Thyroid gland (tissue), 4 donors: ENCODE data around the gene CIROP. TPM values are rescaled to one million over a fixed set of nuclear protein-coding genes. Genes with fewer than 3 reads are reported as not detected.

ENCODE experiments used
- DNase-seq, 2 donors: peaks; one replicate each; pipeline ENCODE4 v3.0.0-alpha.2; 2019
- H3K27ac ChIP-seq, 3 donors: fragments of 200-600 bp; sonication (generic); 1 replicate in 2 of 3; 2 replicates in 1 of 3; pipeline ENCODE4 v1.5.1; 2016 to 2019; ENCODE audit warnings: mild to moderate bottlenecking in 1 of 3, moderate library complexity in 1 of 3
- H3K27me3 ChIP-seq: fragments of 200-600 bp; sonication (generic); one replicate; pipeline ENCODE4 v1.5.1; 2019
- H3K36me3 ChIP-seq, 2 donors: fragments of 200-600 bp; sonication (generic); one replicate each; pipeline ENCODE4 v1.5.1; 2016 to 2019
- H3K4me1 ChIP-seq, 2 donors: fragments of 200-600 bp; sonication (generic); one replicate each; pipeline ENCODE4 v1.5.1; 2017 to 2019
- H3K4me3 ChIP-seq, 3 donors: fragments of 200-600 bp; sonication (generic); replicated peaks in 1 of 3; 1 replicate in 2 of 3; 2 replicates in 1 of 3; pipeline ENCODE4 v1.5.1; 2016; ENCODE audit warnings: mild to moderate bottlenecking in 1 of 3
- H3K9me3 ChIP-seq: fragments of 200-600 bp; sonication (generic); one replicate; pipeline ENCODE4 v1.5.1; 2017
- CTCF ChIP-seq, 6 experiments: fragments of 200-600 bp in 3 of 6; fragments of 450-650 bp in 3 of 6; sonication (generic) in 3 of 6; IDR thresholded peaks; one replicate each; pipeline ENCODE4 v1.5.1; 2016 to 2019; ENCODE audit warnings: antibody characterized with exemption in 6 of 6, mild to moderate bottlenecking in 2 of 6, inconsistent platforms in 1 of 6, moderate library complexity in 1 of 6
- POLR2A ChIP-seq, 2 donors: fragments of 450-650 bp; IDR thresholded peaks; one replicate each; pipeline ENCODE4 v1.6.1; 2017; ENCODE audit warnings: antibody characterized with exemption in 2 of 2, mild to moderate bottlenecking in 2 of 2, moderate library complexity in 1 of 2
- WGBS, 2 donors: methylation state at CpG; one replicate each; pipeline ENCODE4 v1.1.5; 2017; 5-methylcytosine and 5-hydroxymethylcytosine counted together
- intact Hi-C: fragments of 100-400 bp; cut with DNase I; formaldehyde crosslinking; loops from one replicate; pipeline ENCODE4 v1.15.1; 2023
- total RNA-seq, 4 donors: library from RNA; depleted of rRNA; stranded (reverse); fragments of >200 nt; gene quantifications; one replicate each; pipeline ENCODE4 v1.2.3, GENCODE V29; 2016

CIROP gene
- total RNA-seq, 4 donors from 2014 or later: 0.11 TPM; not detected in 3

GRCh38 chr14:23105348-23105824 lies 597 bp upstream of the CIROP start:
- peaks cover 9 to 33% of the 10 kb centered on the region in 2 donors for H3K4me1 ChIP-seq
- TF ChIP-seq CTCF (IDR thresholded peaks at IDR 0.05) (no peak), POLR2A (IDR thresholded peaks at IDR 0.05) (no peak)
- no peaks in the 10 kb centered on the region for H3K9me3 ChIP-seq
- no peak for DNase-seq
- H3K36me3 ChIP-seq: no peaks in the 10 kb centered on the region
- 87 to 91% methylated on average over 4 of the region's 4 CpGs for WGBS, 2 donors
- no peak overlapping the region for H3K4me3 ChIP-seq
- H3K27me3 ChIP-seq: no peaks in the 10 kb centered on the region
- peak overlapping the region; percentile 24 to 67 (median 65) for H3K27ac ChIP-seq
- intact Hi-C loops: no loop called here

GRCh38 chr14:23104070-23104590 lies 659 bp downstream of the CIROP start:
- Histone ChIP-seq H3K4me1 (peaks cover 9 to 41% of the 10 kb centered on the region in 2 donors), H3K9me3 (no peaks in the 10 kb centered on the region), H3K27ac (no peak overlapping the region), H3K4me3 (no peak overlapping the region), H3K27me3 (no peaks in the 10 kb centered on the region), H3K36me3 (no peaks in the 10 kb centered on the region)
- TF ChIP-seq CTCF (IDR thresholded peaks at IDR 0.05) (no peak), POLR2A (IDR thresholded peaks at IDR 0.05) (no peak)
- intact Hi-C loops: no loop called here
- DNase-seq: no peak
- WGBS, 2 donors: 80 to 87% methylated on average over 6 of the region's 6 CpGs

- Histone ChIP-seq H3K36me3 (peaks cover 0 to 2% of the 10 kb centered on the region in 2 donors), H3K4me3 (no peak overlapping the region), H3K4me1 (peaks cover 9 to 45% of the 10 kb centered on the region in 2 donors), H3K27ac (no peak overlapping the region), H3K9me3 (no peaks in the 10 kb centered on the region), H3K27me3 (no peaks in the 10 kb centered on the region)
- intact Hi-C loops: no loop called here
- WGBS, 2 donors: 87 to 93% methylated on average over 4 of the region's 4 CpGs
- DNase-seq: no peak
- TF ChIP-seq CTCF (IDR thresholded peaks at IDR 0.05) (no peak), POLR2A (IDR thresholded peaks at IDR 0.05) (no peak)
These were observed 1.2 kb downstream of the CIROP start for GRCh38 chr14:23103581-23103980.

GRCh38 chr14:23102801-23103200 lies 2.0 kb downstream of the CIROP start:
- Histone ChIP-seq H3K36me3 (peaks cover 7 to 10% of the 10 kb centered on the region in 2 donors), H3K4me3 (no peak overlapping the region), H3K27ac (no peak overlapping the region), H3K9me3 (no peaks in the 10 kb centered on the region), H3K4me1 (peaks cover 9 to 45% of the 10 kb centered on the region in 2 donors), H3K27me3 (no peaks in the 10 kb centered on the region)
- no peak for DNase-seq
- no peak for TF ChIP-seq POLR2A (IDR thresholded peaks at IDR 0.05)
- no peak for TF ChIP-seq CTCF (IDR thresholded peaks at IDR 0.05)
- intact Hi-C loops: no loop called here
- WGBS, 2 donors: 94 to 95% methylated on average over 2 of the region's 2 CpGs

GRCh38 chr14:23101986-23102625 lies 2.7 kb downstream of the CIROP start:
- Histone ChIP-seq H3K36me3 (peaks cover 9 to 12% of the 10 kb centered on the region in 2 donors), H3K27ac (no peak overlapping the region), H3K9me3 (no peaks in the 10 kb centered on the region), H3K4me3 (no peak overlapping the region), H3K4me1 (peaks cover 9 to 43% of the 10 kb centered on the region in 2 donors), H3K27me3 (no peaks in the 10 kb centered on the region)
- TF ChIP-seq POLR2A (IDR thresholded peaks at IDR 0.05): no peak
- TF ChIP-seq CTCF (IDR thresholded peaks at IDR 0.05): no peak
- DNase-seq: no peak
- 87 to 88% methylated on average over 10 of the region's 10 CpGs for WGBS, 2 donors
- intact Hi-C loops: no loop called here
